Endothelial cell (in vitro differentiated cells): ENCODE results near the gene PXYLP1. TPM values are rescaled to one million over a fixed set of nuclear protein-coding genes. Genes with fewer than 3 reads are reported as not detected.

Source experiments
- DNase-seq: peaks from one replicate; pipeline ENCODE4 v3.0.0; 2021; ENCODE audit warnings: low spot score
- H3K27ac Mint-ChIP-seq: one replicate; pipeline ENCODE4 v1.8.0; 2021; ENCODE audit warnings: mixed read lengths, inconsistent platforms; ENCODE audit not compliant: unreplicated experiment
- H3K27me3 Mint-ChIP-seq: one replicate; pipeline ENCODE4 v1.8.0; 2021; ENCODE audit warnings: mild to moderate bottlenecking, moderate library complexity, mixed read lengths, inconsistent platforms; ENCODE audit not compliant: unreplicated experiment
- H3K36me3 Mint-ChIP-seq: one replicate; pipeline ENCODE4 v1.8.0; 2021; ENCODE audit warnings: mild to moderate bottlenecking, low read depth, mixed read lengths, inconsistent platforms; ENCODE audit not compliant: unreplicated experiment
- H3K4me1 Mint-ChIP-seq: one replicate; pipeline ENCODE4 v1.8.0; 2021; ENCODE audit warnings: mild to moderate bottlenecking, mixed read lengths, inconsistent platforms; ENCODE audit not compliant: unreplicated experiment
- H3K4me3 Mint-ChIP-seq: one replicate; pipeline ENCODE4 v1.8.0; 2021; ENCODE audit warnings: mild to moderate bottlenecking, mixed read lengths, inconsistent platforms; ENCODE audit not compliant: unreplicated experiment
- H3K9me3 Mint-ChIP-seq: one replicate; pipeline ENCODE4 v1.8.0; 2021; ENCODE audit warnings: mixed read lengths, inconsistent platforms; ENCODE audit not compliant: unreplicated experiment
- total RNA-seq: library from RNA; stranded (reverse); fragmentation: NEBNext Ultra II Directional; extraction: Animal tissue kit (Norgen Biotek cat#: 25700); gene quantifications from one replicate; pipeline ENCODE4 v1.2.1, GENCODE V29; 2021; ENCODE audit not compliant: unreplicated experiment
- TF ChIP-seq, protein P1 (sequence below): fragments of 200-600 bp; sonication (generic); IDR thresholded peaks from one replicate; pipeline ENCODE4 v1.5.0; 2021; ENCODE audit warnings: antibody characterized with exemption; ENCODE audit not compliant: unreplicated experiment

The PXYLP1 gene
- total RNA-seq, 1 donor from 2014 or later: 4.4 TPM

DNA sequence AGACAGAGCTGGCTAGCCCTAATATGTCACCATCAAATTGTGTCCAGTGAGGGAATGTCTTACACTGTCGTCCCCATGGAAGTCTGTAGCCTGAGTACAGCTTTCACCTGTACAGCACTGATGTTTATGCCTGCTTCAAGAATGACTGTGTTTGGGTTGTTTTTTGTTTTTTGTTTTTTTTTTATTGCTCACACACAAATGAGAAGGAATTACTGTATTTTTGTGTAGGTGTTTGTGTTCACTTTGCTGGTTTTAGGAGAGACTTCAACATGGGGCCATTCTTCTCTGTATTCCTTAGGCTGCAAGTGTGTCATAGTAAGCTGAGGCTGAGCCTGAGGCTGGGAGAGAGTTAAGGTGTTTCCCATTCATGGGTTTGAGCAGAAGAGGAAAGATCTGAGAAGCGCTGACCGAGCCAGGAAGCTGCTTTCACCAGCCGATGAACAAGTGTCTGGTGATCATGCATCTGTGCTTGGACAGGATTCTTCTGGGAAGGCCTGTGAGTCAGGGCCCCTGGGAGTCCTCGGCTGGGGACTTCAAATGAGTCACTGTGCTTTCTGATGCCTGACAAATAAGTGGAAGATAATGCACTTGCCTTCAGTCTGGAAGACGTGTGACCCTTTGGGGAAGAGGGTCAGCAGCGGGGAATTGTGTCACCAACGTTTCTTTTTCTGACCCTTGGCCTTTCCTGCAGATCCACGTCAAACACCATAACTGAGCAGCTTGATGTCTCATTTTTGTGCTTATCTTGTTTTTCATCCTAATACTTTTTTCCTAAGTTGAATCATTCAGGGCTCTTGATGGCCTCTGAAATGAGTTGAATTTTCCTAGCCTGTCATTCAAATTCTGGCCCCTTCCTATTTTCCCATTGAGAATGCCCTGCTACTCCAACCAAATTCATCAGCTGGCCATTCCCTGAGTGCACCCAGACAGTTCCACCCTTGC, 100.0 kb downstream of the PXYLP1 start:
- DNase-seq: no peak
- Mint-ChIP-seq H3K36me3 (peaks cover 5% of the 10 kb centered on the region), H3K4me3 (no peak overlapping the region), H3K4me1 (peaks cover 5% of the 10 kb centered on the region), H3K27me3 (peaks cover 2% of the 10 kb centered on the region), H3K27ac (no peak overlapping the region), H3K9me3 (no peaks in the 10 kb centered on the region)
- TF ChIP-seq, protein P1, sequence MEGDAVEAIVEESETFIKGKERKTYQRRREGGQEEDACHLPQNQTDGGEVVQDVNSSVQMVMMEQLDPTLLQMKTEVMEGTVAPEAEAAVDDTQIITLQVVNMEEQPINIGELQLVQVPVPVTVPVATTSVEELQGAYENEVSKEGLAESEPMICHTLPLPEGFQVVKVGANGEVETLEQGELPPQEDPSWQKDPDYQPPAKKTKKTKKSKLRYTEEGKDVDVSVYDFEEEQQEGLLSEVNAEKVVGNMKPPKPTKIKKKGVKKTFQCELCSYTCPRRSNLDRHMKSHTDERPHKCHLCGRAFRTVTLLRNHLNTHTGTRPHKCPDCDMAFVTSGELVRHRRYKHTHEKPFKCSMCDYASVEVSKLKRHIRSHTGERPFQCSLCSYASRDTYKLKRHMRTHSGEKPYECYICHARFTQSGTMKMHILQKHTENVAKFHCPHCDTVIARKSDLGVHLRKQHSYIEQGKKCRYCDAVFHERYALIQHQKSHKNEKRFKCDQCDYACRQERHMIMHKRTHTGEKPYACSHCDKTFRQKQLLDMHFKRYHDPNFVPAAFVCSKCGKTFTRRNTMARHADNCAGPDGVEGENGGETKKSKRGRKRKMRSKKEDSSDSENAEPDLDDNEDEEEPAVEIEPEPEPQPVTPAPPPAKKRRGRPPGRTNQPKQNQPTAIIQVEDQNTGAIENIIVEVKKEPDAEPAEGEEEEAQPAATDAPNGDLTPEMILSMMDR: no peak

DNA sequence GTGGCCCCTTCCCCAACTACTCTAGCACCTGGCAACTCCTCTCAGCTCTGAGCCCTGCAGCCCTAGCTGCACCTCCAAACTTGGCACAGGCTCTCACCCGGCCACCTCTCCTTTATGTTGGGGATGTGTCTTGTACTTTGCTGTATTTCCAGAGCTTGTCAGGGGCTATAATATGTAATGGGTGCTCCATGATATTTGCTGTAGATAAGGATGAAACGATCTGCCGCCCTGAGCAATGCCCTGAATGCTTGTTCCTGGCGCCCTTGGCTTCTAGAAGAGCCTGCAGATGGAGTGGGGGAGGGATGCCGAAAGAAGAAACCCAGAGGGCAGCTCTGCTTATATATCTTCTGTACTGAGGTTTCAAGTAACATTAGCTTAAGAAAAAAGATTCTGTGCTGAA, 100.8 kb downstream of the PXYLP1 start:
- no peak for DNase-seq
- Mint-ChIP-seq H3K4me1 (peaks cover 8% of the 10 kb centered on the region), H3K27me3 (peaks cover 2% of the 10 kb centered on the region), H3K4me3 (no peak overlapping the region), H3K9me3 (no peaks in the 10 kb centered on the region), H3K27ac (no peak overlapping the region), H3K36me3 (peaks cover 5% of the 10 kb centered on the region)
- TF ChIP-seq, protein P1: no peak

DNA sequence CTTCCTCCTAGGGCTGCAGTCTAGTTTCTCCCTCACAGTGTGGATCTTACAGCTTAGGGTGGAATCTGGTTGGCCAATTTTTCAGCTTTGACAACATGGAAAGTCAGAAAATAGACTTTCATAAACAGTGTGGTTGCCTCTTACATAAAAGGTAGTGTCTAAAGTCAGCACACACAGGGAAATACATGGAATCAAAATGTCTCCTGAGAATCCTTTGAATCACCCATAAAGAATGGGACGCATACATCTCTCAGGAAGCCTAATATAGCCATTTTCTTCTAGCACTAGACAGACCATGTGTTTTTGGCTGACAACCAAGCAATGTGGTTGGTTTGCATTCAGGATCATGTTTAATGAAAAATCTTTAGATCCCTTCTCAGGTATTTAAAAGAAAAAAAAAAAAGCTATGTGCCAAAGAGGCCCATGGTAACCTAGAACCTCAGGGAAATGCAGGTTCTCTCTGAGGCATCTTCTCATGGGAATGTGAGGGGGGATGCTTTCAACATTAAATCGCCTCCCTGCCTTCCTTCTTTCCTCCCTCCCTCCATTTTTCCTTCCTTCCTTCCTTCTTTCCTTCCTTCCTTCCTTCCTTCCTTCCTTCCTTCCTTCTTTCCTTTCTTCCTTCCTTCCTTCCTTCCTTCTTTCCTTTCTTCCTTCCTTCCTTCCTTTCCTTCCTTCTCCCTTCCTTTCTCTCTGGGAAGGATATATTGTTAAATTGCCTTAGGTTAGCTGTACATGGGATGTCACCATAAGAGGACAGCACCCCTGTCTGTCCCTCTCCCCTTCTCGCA, 102.4 kb downstream of the PXYLP1 start:
- Mint-ChIP-seq H3K27ac (no peak overlapping the region), H3K36me3 (peaks cover 5% of the 10 kb centered on the region), H3K27me3 (peaks cover 2% of the 10 kb centered on the region), H3K9me3 (no peaks in the 10 kb centered on the region), H3K4me1 (peaks cover 10% of the 10 kb centered on the region), H3K4me3 (no peak overlapping the region)
- DNase-seq: no peak
- TF ChIP-seq, protein P1: no peak

DNA sequence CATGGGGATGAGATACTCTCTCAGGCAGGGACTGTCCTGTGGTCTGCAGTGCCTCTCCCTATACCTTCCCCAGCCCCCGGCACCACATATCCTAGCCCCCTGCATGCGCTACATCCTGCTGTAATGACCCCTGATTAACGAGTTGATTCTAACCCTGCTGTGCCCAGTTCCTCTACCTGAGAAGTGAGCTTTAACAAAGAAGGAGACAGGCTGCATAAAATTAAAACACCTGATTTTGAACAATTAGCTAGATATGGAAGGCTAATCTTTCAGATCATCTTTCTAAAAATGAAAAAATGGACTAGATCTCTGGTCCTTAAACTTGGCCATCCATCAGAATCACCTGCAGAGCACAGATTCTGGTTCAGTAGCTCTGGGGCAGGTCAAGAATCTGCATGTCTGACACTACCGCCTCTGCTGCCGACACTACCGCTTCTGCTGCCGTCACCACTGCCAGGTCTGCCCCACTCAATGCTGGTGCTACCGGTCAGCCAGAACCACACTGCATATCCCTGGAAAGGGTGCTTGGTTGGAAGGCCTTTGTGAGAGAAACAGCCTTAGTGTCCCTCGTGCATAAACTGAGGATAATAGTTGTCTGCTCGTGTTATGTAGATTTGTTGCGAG, 103.1 kb downstream of the PXYLP1 start:
- Mint-ChIP-seq H3K4me3 (peak overlapping the region; percentile 38), H3K27ac (no peak overlapping the region), H3K4me1 (peaks cover 10% of the 10 kb centered on the region), H3K9me3 (no peaks in the 10 kb centered on the region), H3K27me3 (peaks cover 6% of the 10 kb centered on the region), H3K36me3 (peaks cover 5% of the 10 kb centered on the region)
- TF ChIP-seq, protein P1: no peak
- no peak for DNase-seq
